Suprapubic skin (tissue), 4 donors: Measurements from ENCODE around the gene TAS1R3. TPM values are rescaled to one million over a fixed set of nuclear protein-coding genes. Genes with fewer than 3 reads are reported as not detected.

Experiments
- DNase-seq, 2 donors: peaks; one replicate each; pipeline ENCODE4 v3.0.0-alpha.2; 2019; ENCODE audit warnings: low spot score in 2 of 2
- H3K27ac ChIP-seq: fragments of 200-600 bp; sonication (generic); one replicate; pipeline ENCODE4 v1.5.1; 2019
- H3K27me3 ChIP-seq: fragments of 200-600 bp; sonication (generic); one replicate; pipeline ENCODE4 v1.5.1; 2019
- H3K36me3 ChIP-seq: fragments of 200-600 bp; sonication (generic); one replicate; pipeline ENCODE4 v1.5.1; 2019
- H3K4me1 ChIP-seq: fragments of 200-600 bp; sonication (generic); one replicate; pipeline ENCODE4 v1.5.1; 2019
- H3K4me3 ChIP-seq: fragments of 200-600 bp; sonication (generic); one replicate; pipeline ENCODE4 v1.5.1; 2019; ENCODE audit warnings: mild to moderate bottlenecking
- H3K9me3 ChIP-seq: fragments of 200-600 bp; sonication (generic); one replicate; pipeline ENCODE4 v1.5.1; 2019
- EP300 ChIP-seq: sonication (generic); formaldehyde crosslinking; IDR thresholded peaks from one replicate; pipeline ENCODE4 v1.6.1; 2017; ENCODE audit warnings: antibody characterized with exemption
- POLR2A ChIP-seq, 2 donors: fragments of 450-650 bp; IDR thresholded peaks; one replicate each; pipeline ENCODE4 v1.6.1; 2017; ENCODE audit warnings: antibody characterized with exemption in 2 of 2, mild to moderate bottlenecking in 2 of 2, moderate library complexity in 2 of 2
- POLR2AphosphoS5 ChIP-seq, 3 donors: sonication (generic); formaldehyde crosslinking; IDR thresholded peaks; one replicate each; pipeline ENCODE4 v1.6.1; 2017; ENCODE audit warnings: antibody characterized with exemption in 3 of 3
- WGBS: methylation state at CpG from one replicate; pipeline ENCODE4 v1.1.5; 2018; 5-methylcytosine and 5-hydroxymethylcytosine counted together
- total RNA-seq, 4 donors: library from RNA; depleted of rRNA; stranded (reverse); fragments of >200 nt; gene quantifications; one replicate each; pipeline ENCODE4 v1.1.0, GENCODE V29; 2016
- TF ChIP-seq, protein P1 (sequence below), 2 donors: fragments of 200-600 bp in 1 of 2; fragments of 450-650 bp in 1 of 2; sonication (generic) in 1 of 2; IDR thresholded peaks; one replicate each; pipeline ENCODE4 v1.5.1; 2016 to 2019; ENCODE audit warnings: antibody characterized with exemption in 2 of 2, mild to moderate bottlenecking in 1 of 2, moderate library complexity in 1 of 2

The TAS1R3 gene
- total RNA-seq, 4 donors from 2014 or later = 0.56 to 1.8 (median 0.82) TPM

DNA sequence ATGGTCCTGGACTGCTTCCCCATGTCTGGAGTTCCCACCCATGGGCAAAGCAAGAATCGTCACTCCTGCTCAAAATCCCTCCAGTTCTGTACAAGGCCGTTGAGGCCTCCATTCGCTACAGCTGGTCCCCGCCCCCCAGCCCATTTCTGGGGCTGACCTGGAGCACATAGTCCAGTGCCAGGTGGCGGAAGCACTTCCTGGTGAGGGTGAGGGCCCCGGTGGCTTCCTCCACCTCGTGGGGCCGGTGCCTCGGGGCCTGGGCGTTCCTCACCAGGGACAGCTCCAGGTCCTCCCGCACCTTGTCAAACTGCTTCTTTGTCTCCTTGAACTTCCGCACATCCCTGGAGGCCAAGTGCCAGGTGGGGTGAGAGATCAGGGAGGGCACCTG, 30.7 kb upstream of the TAS1R3 start:
- Histone ChIP-seq H3K36me3 (peaks cover 47% of the 10 kb centered on the region), H3K4me3 (no peak overlapping the region), H3K27me3 (no peaks in the 10 kb centered on the region), H3K4me1 (peaks cover 39% of the 10 kb centered on the region), H3K27ac (no peak overlapping the region), H3K9me3 (no peaks in the 10 kb centered on the region)
- DNase-seq = no peak
- 74% methylated on average over 8 of the region's 12 CpGs for WGBS
- TF ChIP-seq EP300 (no peak), POLR2A (IDR thresholded peaks at IDR 0.05) (no peak), POLR2AphosphoS5 (IDR thresholded peaks at IDR 0.05) (no peak)
- TF ChIP-seq, protein P1, sequence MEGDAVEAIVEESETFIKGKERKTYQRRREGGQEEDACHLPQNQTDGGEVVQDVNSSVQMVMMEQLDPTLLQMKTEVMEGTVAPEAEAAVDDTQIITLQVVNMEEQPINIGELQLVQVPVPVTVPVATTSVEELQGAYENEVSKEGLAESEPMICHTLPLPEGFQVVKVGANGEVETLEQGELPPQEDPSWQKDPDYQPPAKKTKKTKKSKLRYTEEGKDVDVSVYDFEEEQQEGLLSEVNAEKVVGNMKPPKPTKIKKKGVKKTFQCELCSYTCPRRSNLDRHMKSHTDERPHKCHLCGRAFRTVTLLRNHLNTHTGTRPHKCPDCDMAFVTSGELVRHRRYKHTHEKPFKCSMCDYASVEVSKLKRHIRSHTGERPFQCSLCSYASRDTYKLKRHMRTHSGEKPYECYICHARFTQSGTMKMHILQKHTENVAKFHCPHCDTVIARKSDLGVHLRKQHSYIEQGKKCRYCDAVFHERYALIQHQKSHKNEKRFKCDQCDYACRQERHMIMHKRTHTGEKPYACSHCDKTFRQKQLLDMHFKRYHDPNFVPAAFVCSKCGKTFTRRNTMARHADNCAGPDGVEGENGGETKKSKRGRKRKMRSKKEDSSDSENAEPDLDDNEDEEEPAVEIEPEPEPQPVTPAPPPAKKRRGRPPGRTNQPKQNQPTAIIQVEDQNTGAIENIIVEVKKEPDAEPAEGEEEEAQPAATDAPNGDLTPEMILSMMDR (IDR thresholded peaks at IDR 0.05) = no peak

DNA sequence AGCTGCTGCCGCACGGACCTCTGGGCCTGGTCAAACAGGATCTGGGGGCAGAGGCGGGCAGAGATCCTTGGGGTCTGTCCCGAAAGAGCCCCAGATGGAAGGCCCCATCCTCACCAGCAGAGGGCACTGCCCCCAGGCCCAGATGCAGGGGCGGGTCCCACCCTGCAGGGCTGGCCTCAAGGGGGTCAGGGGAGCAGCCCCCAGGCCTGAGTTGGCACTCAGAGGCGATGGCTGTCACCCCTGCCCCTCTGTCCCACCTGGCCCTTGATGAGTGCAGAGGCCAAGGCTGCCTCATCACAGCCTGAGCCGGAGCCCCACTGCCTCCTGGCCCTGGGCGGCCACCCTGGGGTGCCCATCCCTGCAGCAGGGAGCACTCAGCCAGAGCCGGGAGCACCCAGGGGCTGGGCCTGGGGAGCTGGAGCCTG, 29.1 kb upstream of the TAS1R3 start:
- Histone ChIP-seq H3K9me3 (no peaks in the 10 kb centered on the region), H3K27ac (no peak overlapping the region), H3K27me3 (no peaks in the 10 kb centered on the region), H3K4me3 (no peak overlapping the region), H3K4me1 (peaks cover 56% of the 10 kb centered on the region), H3K36me3 (peaks cover 30% of the 10 kb centered on the region)
- DNase-seq = no peak
- TF ChIP-seq, protein P1 (IDR thresholded peaks at IDR 0.05) = peak in 1 of 2 donors; percentile 34
- TF ChIP-seq POLR2AphosphoS5 (IDR thresholded peaks at IDR 0.05) = no peak
- 92% methylated on average over 2 of the region's 9 CpGs for WGBS

DNA sequence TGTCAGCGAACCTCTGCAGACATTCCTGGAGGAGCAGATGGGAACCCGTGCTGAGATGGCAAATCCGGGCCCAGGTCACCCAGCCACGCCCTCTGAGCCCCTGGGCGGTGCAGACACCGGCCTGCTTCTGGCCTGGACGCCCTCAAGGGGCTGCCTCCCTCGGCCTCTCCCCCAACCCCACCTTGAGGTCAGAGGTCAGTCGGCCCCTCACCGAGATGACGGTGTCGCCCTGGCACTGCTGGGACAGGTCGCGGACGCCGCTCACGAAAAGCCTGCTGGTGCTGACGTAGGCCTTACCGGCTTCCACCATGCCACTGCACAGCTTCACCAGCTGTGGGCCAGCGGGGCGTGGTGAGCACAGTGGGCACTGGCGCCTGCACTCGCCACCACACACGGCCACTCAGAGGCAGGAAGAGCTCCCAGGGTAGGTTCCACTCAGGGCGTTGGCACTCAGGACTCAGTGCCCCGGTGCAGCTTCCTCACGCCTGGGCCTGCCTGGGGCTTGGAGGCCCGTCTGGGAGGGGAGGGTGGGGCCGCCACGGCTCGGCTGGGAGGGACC, 28.1 kb upstream of the TAS1R3 start:
- peak overlapping the region; percentile 65 for H3K4me3 ChIP-seq
- DNase-seq = no peak
- WGBS = 36% methylated on average over 8 of the region's 31 CpGs
- H3K36me3 ChIP-seq = peaks cover 24% of the 10 kb centered on the region
- no peaks in the 10 kb centered on the region for H3K27me3 ChIP-seq
- TF ChIP-seq POLR2A (IDR thresholded peaks at IDR 0.05) (no peak), EP300 (no peak)
- TF ChIP-seq, protein P1 (IDR thresholded peaks at IDR 0.05) = no peak
- peaks cover 61% of the 10 kb centered on the region for H3K4me1 ChIP-seq
- no peaks in the 10 kb centered on the region for H3K9me3 ChIP-seq
- H3K27ac ChIP-seq = peak overlapping the region; percentile 93

DNA sequence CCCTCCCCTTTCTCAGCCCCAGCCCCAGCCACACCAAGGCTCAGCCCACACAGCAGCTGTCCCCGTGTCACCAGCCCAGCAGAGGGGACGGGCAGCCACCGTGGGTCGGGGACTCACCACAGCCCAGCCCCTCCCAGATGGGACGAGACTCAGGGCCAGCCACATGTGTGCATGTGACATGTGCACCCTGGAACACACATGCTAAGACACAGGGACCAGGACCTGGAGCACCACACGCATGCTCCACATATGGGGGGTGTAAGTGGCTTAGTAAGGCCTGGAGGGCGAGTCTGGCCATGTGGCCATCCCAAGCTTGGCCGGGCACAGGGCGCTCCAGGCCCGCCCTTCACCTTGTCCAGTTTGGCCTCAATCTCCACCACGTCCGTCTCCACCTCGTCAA, 27.3 kb upstream of the TAS1R3 start:
- H3K4me3 ChIP-seq = peak overlapping the region; percentile 65

More for the DNA sequence above, 27.3 kb upstream of the TAS1R3 start:
- H3K27ac ChIP-seq = peak overlapping the region; percentile 93
- H3K4me1 ChIP-seq = peaks cover 61% of the 10 kb centered on the region
- H3K36me3 ChIP-seq = peaks cover 17% of the 10 kb centered on the region
- TF ChIP-seq EP300 (no peak), POLR2A (IDR thresholded peaks at IDR 0.05) (no peak), POLR2AphosphoS5 (IDR thresholded peaks at IDR 0.05) (no peak)
- TF ChIP-seq, protein P1 (IDR thresholded peaks at IDR 0.05) = no peak
- WGBS = 80% methylated on average over 2 of the region's 13 CpGs
- DNase-seq = no peak
- H3K27me3 ChIP-seq = no peaks in the 10 kb centered on the region
- no peaks in the 10 kb centered on the region for H3K9me3 ChIP-seq
